ENCODE measurements around the gene CEMIP2. TPM values are rescaled to one million over a fixed set of nuclear protein-coding genes. Genes with fewer than 3 reads are reported as not detected.
A peak's percentile ranks its signal among the peaks of the same experiment; 100 is the strongest.

Gene CEMIP2
- total RNA-seq, 2 experiments from 2014 or later = 43.2 to 55.7 TPM

GRCh38 chr9:71742703-71743102 lies 25.6 kb downstream of the CEMIP2 start:
- Mint-ChIP-seq H3K27me3 (no peaks in the 10 kb centered on the region), H3K4me3 (no peak overlapping the region), H3K27ac (no peak overlapping the region), H3K36me3 (ENCODE audit: low read depth) (peaks cover 60% of the 10 kb centered on the region), H3K4me1 (peaks cover 2% of the 10 kb centered on the region), H3K9me3 (no peaks in the 10 kb centered on the region)
- ChIA-PET POLR2A (no interaction called here), CTCF (interaction anchor here (0.5 kb wide), 1 partner anchor 17 kb away, joined by 4 read pairs; no protein-coding TSS in a partner anchor)
- DNase-seq = no peak

GRCh38 chr9:71741926-71742648 lies 26.2 kb downstream of the CEMIP2 start:
- Mint-ChIP-seq H3K4me3 (no peak overlapping the region), H3K27me3 (no peaks in the 10 kb centered on the region), H3K4me1 (peaks cover 2% of the 10 kb centered on the region), H3K36me3 (ENCODE audit: low read depth) (peaks cover 55% of the 10 kb centered on the region), H3K27ac (no peak overlapping the region), H3K9me3 (no peaks in the 10 kb centered on the region)
- POLR2A ChIA-PET = no interaction called here
- CTCF ChIA-PET = interaction anchor here (0.5 kb wide), 1 partner anchor 18 kb away, joined by 4 read pairs; no protein-coding TSS in a partner anchor
- DNase-seq = no peak

- no peaks in the 10 kb centered on the region for H3K27me3 Mint-ChIP-seq
- H3K27ac Mint-ChIP-seq = peak overlapping the region; percentile 28
- no peak for DNase-seq
- CTCF ChIA-PET = no interaction called here
- POLR2A ChIA-PET = no interaction called here
- peaks cover 2% of the 10 kb centered on the region for H3K4me1 Mint-ChIP-seq
- no peak overlapping the region for H3K4me3 Mint-ChIP-seq
- H3K9me3 Mint-ChIP-seq = no peaks in the 10 kb centered on the region
- peaks cover 46% of the 10 kb centered on the region for H3K36me3 Mint-ChIP-seq (ENCODE audit: low read depth)
These were observed 28.1 kb downstream of the CEMIP2 start for GRCh38 chr9:71740199-71740598.

- no peaks in the 10 kb centered on the region for H3K27me3 Mint-ChIP-seq
- peaks cover 2% of the 10 kb centered on the region for H3K4me1 Mint-ChIP-seq
- H3K36me3 Mint-ChIP-seq (ENCODE audit: low read depth) = peaks cover 51% of the 10 kb centered on the region
- ChIA-PET CTCF (interaction anchor here (0.6 to 1.1 kb wide), 2 partner anchors 11 to 32 kb away, joined by 3 to 4 read pairs; no protein-coding TSS in a partner anchor), POLR2A (no interaction called here)
- DNase-seq = no peak
- no peak overlapping the region for H3K4me3 Mint-ChIP-seq
- no peak overlapping the region for H3K27ac Mint-ChIP-seq
- H3K9me3 Mint-ChIP-seq = no peaks in the 10 kb centered on the region
These were observed 30.9 kb downstream of the CEMIP2 start for GRCh38 chr9:71737455-71737854.

GRCh38 chr9:71736236-71736635 lies 32.1 kb downstream of the CEMIP2 start:
- POLR2A ChIA-PET = no interaction called here
- CTCF ChIA-PET = interaction anchor here (1.0 kb wide), 1 partner anchor 28 kb away, joined by 3 read pairs; no protein-coding TSS in a partner anchor
- H3K27me3 Mint-ChIP-seq = no peaks in the 10 kb centered on the region
- no peak overlapping the region for H3K4me3 Mint-ChIP-seq
- no peak overlapping the region for H3K27ac Mint-ChIP-seq
- no peaks in the 10 kb centered on the region for H3K9me3 Mint-ChIP-seq
- DNase-seq = no peak
- H3K36me3 Mint-ChIP-seq (ENCODE audit: low read depth) = peaks cover 51% of the 10 kb centered on the region
- peaks cover 2% of the 10 kb centered on the region for H3K4me1 Mint-ChIP-seq

GRCh38 chr9:71734950-71735349 lies 33.4 kb downstream of the CEMIP2 start:
- ChIA-PET CTCF (interaction anchor here (0.8 kb wide), 1 partner anchor 11 kb away, joined by 4 read pairs; no protein-coding TSS in a partner anchor), POLR2A (no interaction called here)
- DNase-seq = no peak
- no peaks in the 10 kb centered on the region for H3K27me3 Mint-ChIP-seq
- H3K36me3 Mint-ChIP-seq (ENCODE audit: low read depth) = peaks cover 51% of the 10 kb centered on the region
- no peak overlapping the region for H3K27ac Mint-ChIP-seq
- H3K9me3 Mint-ChIP-seq = no peaks in the 10 kb centered on the region
- no peak overlapping the region for H3K4me3 Mint-ChIP-seq
- H3K4me1 Mint-ChIP-seq = no peaks in the 10 kb centered on the region

- Mint-ChIP-seq H3K27ac (no peak overlapping the region), H3K27me3 (no peaks in the 10 kb centered on the region), H3K4me1 (no peaks in the 10 kb centered on the region), H3K9me3 (no peaks in the 10 kb centered on the region), H3K4me3 (no peak overlapping the region), H3K36me3 (ENCODE audit: low read depth) (peaks cover 49% of the 10 kb centered on the region)
- no peak for DNase-seq
- POLR2A ChIA-PET = no interaction called here
- CTCF ChIA-PET = interaction anchor here (1.3 kb wide), 1 partner anchor 35 kb away, joined by 3 read pairs; no protein-coding TSS in a partner anchor
These were observed 35.1 kb downstream of the CEMIP2 start for GRCh38 chr9:71733176-71733575.

- no peak for DNase-seq
- Mint-ChIP-seq H3K9me3 (no peaks in the 10 kb centered on the region), H3K27ac (no peak overlapping the region), H3K4me1 (no peaks in the 10 kb centered on the region), H3K36me3 (ENCODE audit: low read depth) (peaks cover 54% of the 10 kb centered on the region), H3K27me3 (no peaks in the 10 kb centered on the region), H3K4me3 (no peak overlapping the region)
- CTCF ChIA-PET = interaction anchor here (0.6 kb wide), 1 partner anchor 21 kb away, joined by 4 read pairs; no protein-coding TSS in a partner anchor
- POLR2A ChIA-PET = no interaction called here
These were observed 38.3 kb downstream of the CEMIP2 start for GRCh38 chr9:71729816-71730526.

GRCh38 chr9:71726723-71727122 lies 41.6 kb downstream of the CEMIP2 start:
- H3K27me3 Mint-ChIP-seq = no peaks in the 10 kb centered on the region
- peaks cover 58% of the 10 kb centered on the region for H3K36me3 Mint-ChIP-seq (ENCODE audit: low read depth)
- H3K4me1 Mint-ChIP-seq = no peaks in the 10 kb centered on the region
- no peaks in the 10 kb centered on the region for H3K9me3 Mint-ChIP-seq
- POLR2A ChIA-PET = interaction anchor here (1.0 kb wide), 1 partner anchor 754 kb away, joined by 3 read pairs; no protein-coding TSS in a partner anchor
- no peak for DNase-seq
- no peak overlapping the region for H3K4me3 Mint-ChIP-seq
- no peak overlapping the region for H3K27ac Mint-ChIP-seq
- CTCF ChIA-PET = interaction anchor here (1.0 to 1.7 kb wide), 3 partner anchors 10 to 16 kb away, joined by 4 to 6 read pairs (median 5); no protein-coding TSS in a partner anchor

GRCh38 chr9:71725590-71726338 lies 42.5 kb downstream of the CEMIP2 start:
- Mint-ChIP-seq H3K9me3 (no peaks in the 10 kb centered on the region), H3K36me3 (ENCODE audit: low read depth) (peaks cover 56% of the 10 kb centered on the region), H3K27ac (no peak overlapping the region), H3K4me1 (no peaks in the 10 kb centered on the region), H3K27me3 (no peaks in the 10 kb centered on the region), H3K4me3 (no peak overlapping the region)
- DNase-seq = no peak
- ChIA-PET CTCF (interaction anchor here (1.7 kb wide), 1 partner anchor 15 kb away, joined by 6 read pairs; no protein-coding TSS in a partner anchor), POLR2A (no interaction called here)

GRCh38 chr9:71721855-71722254 lies 46.5 kb downstream of the CEMIP2 start:
- Mint-ChIP-seq H3K4me1 (peaks cover 3% of the 10 kb centered on the region), H3K4me3 (no peak overlapping the region), H3K36me3 (ENCODE audit: low read depth) (peaks cover 50% of the 10 kb centered on the region), H3K27ac (no peak overlapping the region), H3K9me3 (no peaks in the 10 kb centered on the region), H3K27me3 (no peaks in the 10 kb centered on the region)
- ChIA-PET POLR2A (no interaction called here), CTCF (no interaction called here)
- no peak for DNase-seq

- ChIA-PET POLR2A (no interaction called here), CTCF (interaction anchor here (1.5 kb wide), 1 partner anchor 34 kb away, joined by 4 read pairs; no protein-coding TSS in a partner anchor)
- DNase-seq = no peak
- Mint-ChIP-seq H3K4me1 (peaks cover 3% of the 10 kb centered on the region), H3K27me3 (no peaks in the 10 kb centered on the region), H3K9me3 (no peaks in the 10 kb centered on the region), H3K36me3 (ENCODE audit: low read depth) (peaks cover 38% of the 10 kb centered on the region), H3K4me3 (no peak overlapping the region), H3K27ac (no peak overlapping the region)
These were observed 48.8 kb downstream of the CEMIP2 start for GRCh38 chr9:71719562-71719961.
